ENCODE data around the gene SOCS6.

GRCh38 chr18:70246061-70246466, 42.8 kb upstream of the SOCS6 start:
- TF ChIP-seq TOX (CRISPR knock-in tag; IDR thresholded peaks at IDR 0.05; ENCODE audit: borderline replicate concordance) (no peak), TSHZ2 (CRISPR knock-in tag; IDR thresholded peaks at IDR 0.05) (no peak), RARB (CRISPR knock-in tag; IDR thresholded peaks at IDR 0.05) (no peak), PATZ1 (CRISPR knock-in tag; IDR thresholded peaks at IDR 0.05; ENCODE audit: borderline replicate concordance) (no peak), GLIS3 (CRISPR knock-in tag; IDR thresholded peaks at IDR 0.05) (no peak), ZFP30 (CRISPR knock-in tag; IDR thresholded peaks at IDR 0.05) (no peak), ZC3H10 (CRISPR knock-in tag; IDR thresholded peaks at IDR 0.05) (no peak), ZNF565 (CRISPR knock-in tag; conservative IDR thresholded peaks at IDR 0.05; ENCODE audit: low read depth) (no peak)

All from SK-N-SH treated with all-trans-retinoic acid at 6 μM for 48 hours (cell line).